Skin epidermis (tissue), 12 donors: Measurements from ENCODE around the gene CELF5.
"Not testable (repeated sequence)": the region's sequence is repeated elsewhere in the genome, so short reads cannot be mapped to it uniquely, and the experiment has no call there.

Experiments used
- H3K27ac ChIP-seq, 21 experiments: fragments of 200-600 bp; sonication (generic) in 11 of 21; one replicate each; pipeline ENCODE4 v1.5.0; 2020; ENCODE audit warnings: mild to moderate bottlenecking in 3 of 21, inconsistent platforms in 2 of 21, moderate library complexity in 2 of 21
- H3K4me3 ChIP-seq, 7 experiments: fragments of 200-600 bp; sonication (generic) in 2 of 7; one replicate each; pipeline ENCODE4 v1.5.0; 2020; ENCODE audit warnings: inconsistent platforms in 2 of 7, mild to moderate bottlenecking in 2 of 7, moderate library complexity in 1 of 7

The CELF5 gene

DNA sequence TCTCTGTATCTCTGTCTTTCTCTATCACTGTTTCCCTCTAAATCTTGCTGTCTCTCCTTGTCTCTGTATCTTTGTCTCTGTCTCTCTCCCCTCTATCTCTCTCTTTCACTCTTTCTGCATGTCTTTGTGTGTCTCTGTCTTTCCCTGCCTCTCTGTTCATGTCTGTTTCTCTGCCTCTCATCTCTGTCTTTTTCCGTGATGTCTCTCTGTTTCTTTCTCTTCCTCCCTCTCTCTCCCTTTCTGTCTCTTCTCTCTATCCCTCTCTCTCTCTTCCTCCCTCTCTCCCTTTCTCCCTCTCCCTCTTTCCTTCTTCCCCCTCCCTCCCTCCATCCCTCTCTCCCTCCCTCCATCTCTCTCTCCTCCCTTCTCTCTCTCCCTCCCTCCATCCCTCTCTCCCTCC, 85.3 kb downstream of the CELF5 start:
- Histone ChIP-seq H3K27ac (no peak overlapping the region), H3K4me3 (no peak overlapping the region)

DNA sequence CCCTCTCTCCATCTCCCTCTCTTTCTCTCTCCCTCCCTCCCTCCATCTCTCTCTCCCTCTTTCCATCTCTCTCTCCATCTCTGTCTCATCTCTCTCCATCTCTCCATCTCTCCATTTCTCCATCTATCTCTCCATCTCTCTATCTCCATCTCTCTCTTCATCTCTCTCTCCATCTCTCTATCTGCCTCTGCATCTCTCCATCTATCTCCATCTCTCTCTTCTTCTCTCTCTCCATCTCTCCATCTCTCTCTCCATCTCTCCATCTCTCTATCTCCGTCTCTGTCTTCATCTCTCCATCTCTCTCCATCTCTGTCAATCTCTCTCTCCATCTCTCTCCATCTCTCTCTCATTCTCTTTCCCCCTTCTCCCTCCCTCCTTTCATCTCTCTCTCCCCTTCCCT, 85.8 kb downstream of the CELF5 start:
- Histone ChIP-seq H3K4me3 (no peak overlapping the region), H3K27ac (no peak overlapping the region)

DNA sequence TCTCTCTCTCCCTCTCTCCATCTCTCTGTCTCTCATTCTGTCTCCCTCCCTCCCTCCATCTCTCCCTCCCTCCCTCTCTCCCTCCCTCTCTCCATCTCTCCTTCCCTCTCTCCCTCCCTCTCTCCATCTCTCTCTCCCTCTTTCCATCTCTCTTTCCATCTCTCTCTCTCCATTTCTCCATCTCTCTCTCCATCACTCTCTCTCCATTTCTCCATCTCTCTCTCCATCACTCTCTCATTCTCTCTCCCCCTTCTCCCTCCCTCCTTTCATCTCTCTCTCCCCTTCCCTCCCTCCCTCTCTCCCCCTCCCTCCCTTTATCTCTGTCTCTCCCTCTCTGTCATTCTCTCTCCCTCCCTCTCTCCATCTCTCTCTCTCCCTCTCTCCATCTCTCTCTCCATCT, 86.2 kb downstream of the CELF5 start:
- H3K27ac ChIP-seq, result no peak overlapping the region
- H3K4me3 ChIP-seq, result no peak overlapping the region

DNA sequence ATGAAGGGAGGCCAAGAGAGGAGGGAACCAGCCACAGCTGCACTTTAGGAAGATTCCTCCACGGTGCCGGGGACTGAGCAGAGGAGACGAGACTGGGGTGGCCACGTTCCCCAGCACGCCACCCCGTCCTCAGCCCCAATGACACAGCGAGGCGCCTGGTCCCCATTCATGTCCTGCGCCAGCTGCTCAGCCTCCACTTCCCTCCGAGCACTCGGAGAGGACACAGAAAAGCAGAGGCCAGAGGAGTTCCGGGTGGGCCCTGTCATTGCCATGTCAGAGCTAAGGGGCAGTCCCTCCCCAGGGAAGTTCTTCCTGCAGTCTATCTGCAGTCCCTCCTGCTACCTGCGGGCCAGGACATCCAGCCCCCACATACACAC, 88.7 kb downstream of the CELF5 start:
- H3K4me3 ChIP-seq, result no peak overlapping the region
- no peak overlapping the region for H3K27ac ChIP-seq

DNA sequence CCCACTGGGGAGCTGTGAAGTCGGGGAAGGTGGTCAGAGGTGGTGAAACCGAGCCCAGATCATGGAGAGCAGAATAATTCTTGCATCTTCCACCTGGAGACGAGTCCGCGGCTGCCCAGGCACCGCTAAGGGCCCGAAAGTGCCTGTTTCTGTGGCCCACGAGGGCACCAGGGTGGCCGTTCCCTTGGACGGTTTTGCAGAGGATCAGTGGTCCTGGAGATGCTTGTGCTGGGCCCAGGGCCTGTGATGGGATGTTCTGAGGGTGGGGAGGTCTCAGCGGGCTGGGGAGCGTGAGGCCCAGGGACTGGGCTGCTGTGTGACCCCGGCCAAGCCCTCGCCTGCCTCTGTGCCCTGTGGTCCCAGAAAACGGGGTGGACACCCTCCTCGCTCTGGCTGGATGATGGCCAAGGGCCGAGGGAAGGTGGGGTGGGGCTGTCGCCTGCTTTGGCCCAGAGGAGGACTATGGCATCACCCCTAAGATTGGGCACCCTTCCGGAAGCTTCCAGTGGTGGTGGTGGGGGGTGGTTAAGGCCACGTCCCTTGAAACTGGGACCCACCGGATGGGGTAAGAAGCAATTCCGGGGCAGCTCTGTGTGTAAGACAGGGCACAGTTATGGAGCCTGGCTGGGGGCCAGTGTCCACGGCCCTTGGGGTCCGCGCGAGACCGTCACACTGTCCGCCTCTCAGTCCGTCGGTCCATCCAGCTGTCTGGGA, 90.7 kb downstream of the CELF5 start:
- H3K27ac ChIP-seq, result no peak overlapping the region
- H3K4me3 ChIP-seq, result no peak overlapping the region

DNA sequence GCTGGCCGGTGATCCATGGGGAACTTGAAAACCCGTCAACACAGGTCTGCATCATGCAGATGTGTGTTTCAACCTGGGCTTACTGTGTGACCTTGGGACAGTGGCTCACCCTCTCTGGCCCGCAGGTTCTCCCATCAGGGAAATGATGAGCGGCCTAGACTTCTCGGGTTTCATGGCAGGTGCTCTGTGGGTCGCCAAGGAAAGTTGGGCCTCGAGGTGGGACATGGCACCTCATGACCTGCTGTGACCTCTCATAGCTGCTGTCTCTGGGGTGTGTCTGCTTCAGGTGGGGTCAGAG, 91.2 kb downstream of the CELF5 start:
- H3K4me3 ChIP-seq, result no peak overlapping the region
- H3K27ac ChIP-seq, result no peak overlapping the region

DNA sequence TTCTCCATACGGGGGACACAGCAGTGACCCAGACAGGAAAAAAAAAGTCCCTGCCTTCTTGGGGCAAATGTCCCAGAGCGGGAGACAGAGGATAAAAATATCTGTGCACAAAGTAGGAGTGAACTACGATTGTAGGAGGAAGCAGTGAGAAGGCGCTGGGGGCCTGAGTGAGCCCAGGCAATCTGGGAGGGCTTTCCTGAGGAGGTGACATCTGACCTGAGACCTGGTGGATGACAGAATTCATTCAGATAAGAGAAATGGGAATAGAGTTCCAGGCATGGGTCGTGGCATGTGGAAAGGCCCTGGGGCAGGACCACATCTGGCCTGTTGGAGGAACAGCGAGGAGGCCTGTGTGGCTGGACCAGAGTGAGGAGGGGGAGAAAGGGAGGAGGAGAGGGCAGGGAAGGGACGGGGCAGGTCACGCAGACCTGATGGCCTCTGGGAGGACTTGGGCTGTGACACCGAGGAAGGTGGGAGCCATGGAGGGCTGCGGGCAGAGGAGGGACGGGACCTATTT, 91.7 kb downstream of the CELF5 start:
- H3K4me3 ChIP-seq, result no peak overlapping the region

DNA sequence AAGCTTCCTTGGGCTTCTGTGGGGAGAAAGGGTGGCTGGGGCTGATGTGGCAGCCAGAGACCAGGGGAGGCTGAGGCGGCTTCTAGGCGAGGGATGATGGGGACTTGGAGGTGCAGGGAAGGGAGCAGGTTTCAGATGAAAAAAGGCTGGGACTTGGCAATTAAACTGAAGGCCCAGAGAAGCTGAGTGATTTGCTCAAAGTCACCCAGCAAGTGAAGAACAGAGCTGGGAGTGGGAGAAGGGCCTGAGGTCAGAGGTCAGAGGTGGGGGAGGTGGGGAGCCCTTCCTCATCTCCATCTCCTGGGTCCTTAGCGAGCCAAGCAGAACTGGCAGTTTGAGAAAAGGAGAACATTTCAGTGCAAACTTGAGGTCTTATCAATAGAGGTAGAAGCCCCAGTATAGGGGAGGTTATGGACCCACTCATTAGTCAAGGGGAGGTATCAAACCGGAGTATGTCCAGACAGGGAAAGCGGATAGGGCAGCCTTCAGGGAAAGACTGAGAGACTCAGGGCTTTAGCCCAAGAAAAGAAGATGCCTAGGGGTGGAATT, 92.3 kb downstream of the CELF5 start:
- no peak overlapping the region for H3K4me3 ChIP-seq
- no peak overlapping the region for H3K27ac ChIP-seq

More for the DNA sequence above, 91.7 kb downstream of the CELF5 start:
- H3K27ac ChIP-seq, result no peak overlapping the region

DNA sequence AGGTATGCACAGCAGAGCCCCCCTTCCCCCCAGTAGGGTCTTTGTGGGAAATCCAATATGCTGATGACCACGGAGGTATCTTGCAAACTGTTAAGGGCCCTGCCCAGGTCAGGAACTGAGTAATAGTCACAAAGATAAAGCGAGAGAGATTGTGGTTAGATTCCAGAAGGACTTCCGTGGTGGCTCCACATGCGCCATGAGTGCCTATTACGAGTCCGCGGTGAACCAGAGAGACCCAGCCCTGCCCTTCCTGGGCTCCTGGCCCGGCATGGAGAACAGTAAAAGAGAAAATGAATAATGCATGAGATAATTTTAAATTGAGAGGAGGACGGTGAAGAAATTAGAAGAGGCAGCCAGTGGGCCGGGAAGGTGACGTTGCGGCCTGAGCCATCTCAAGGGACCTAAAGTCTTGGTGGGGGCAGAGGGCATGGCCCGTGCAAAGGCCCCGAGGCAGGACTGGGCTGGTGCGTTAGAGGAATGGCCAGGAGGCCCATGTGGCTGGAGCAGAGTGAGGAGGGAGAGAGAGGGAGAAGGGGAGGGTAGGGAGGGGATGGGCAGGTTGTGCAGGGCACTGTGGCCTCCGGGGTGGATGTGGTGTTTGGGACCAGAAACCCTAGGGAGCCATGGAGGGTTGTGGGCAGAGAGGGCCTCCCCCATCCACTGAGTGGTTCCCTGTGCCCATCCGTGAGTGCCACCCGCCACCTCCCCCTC, 95.3 kb downstream of the CELF5 start:
- Histone ChIP-seq H3K4me3 (no peak overlapping the region), H3K27ac (no peak overlapping the region)

DNA sequence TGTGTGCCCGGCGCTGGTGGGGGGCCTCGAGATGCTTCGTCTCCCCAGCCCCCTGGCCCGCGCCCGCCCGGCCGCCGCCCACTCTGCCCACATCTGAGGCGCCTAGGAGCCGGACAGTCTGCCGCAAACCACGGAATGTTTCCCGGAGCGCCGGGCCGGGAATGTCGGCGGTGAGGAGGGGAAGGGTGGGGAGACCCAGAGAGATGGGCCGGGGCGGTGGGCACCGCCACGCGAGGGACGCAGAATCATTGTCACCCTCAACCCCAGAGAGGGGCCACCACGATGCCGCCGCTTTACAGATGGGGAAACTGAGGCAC, 95.9 kb downstream of the CELF5 start:
- Histone ChIP-seq H3K27ac (no peak overlapping the region), H3K4me3 (no peak overlapping the region)

DNA sequence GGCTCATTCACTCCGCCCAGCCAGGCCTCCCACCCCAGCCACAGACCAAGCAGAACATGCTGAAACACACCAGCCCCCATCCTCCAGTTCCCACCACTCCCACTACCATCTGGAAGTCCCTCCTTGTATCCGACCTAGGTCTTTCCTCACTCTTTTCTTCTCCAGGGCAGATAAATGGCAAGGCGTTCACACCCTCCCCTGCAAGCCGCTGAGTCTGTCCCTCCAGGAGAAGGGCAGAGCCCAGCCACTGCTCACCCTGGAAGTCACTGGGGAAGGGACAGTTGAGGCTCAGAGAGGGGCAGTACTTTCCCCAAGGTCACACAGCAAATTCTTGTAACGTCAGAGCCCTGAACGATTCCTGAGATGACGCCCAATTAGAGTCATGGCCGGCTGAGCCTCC, 96.4 kb downstream of the CELF5 start:
- Histone ChIP-seq H3K4me3 (no peak overlapping the region), H3K27ac (no peak overlapping the region)

DNA sequence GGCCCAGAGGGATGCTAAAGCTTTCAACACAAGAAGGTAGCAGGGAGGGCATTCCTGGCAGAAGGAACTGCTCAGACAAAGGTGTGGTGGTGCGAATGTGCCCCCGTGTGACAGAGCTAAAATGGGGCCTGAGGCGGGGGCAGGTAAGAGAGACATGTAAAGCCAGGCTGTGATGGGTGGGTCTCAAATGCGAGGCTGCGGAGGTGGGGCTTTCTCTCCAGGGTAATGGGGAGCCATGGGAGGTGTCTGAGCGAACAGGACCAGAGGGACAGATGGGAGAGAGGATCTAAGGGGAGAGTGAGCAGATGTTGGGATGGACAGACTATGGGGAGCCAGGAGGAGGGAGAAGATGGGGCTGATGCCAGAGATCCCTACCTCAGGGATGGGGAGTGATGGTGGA, 97.2 kb downstream of the CELF5 start:
- Histone ChIP-seq H3K4me3 (no peak overlapping the region), H3K27ac (no peak overlapping the region)

DNA sequence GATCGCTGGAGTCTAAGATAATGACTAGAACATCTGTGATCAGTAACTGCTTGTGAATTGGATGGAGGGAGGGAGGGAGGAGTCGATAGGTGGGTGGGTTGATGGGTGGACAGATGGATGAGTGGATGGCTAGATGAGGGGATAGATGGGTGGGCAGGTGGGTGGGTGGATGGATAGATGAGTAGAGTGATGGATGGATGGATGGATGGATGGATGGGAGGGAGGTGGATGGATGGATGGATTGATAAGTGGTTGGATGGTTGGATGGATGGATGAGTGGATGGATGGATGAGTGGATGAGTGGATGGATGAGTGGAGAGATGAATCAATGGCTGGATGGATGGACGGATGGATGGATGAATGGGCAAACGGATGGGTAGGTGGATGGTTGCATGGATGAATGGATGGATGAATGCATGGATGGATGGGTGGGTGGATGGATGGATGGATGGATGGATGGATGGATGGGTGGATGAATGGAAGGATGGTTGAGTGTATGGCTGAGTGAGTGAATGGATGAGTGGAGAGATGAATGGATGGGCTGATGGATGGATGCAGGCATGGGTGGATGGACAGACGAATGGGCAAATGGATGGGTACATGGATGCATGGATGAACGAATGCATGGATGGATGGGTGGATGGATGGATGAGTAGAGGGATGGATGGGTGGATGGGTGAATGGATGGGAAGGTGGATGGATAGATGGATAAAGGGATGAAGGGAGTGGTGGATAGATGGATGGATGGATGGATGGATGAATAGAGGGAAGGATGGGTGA, 97.9 kb downstream of the CELF5 start:
- no peak overlapping the region for H3K27ac ChIP-seq
- no peak overlapping the region for H3K4me3 ChIP-seq

DNA sequence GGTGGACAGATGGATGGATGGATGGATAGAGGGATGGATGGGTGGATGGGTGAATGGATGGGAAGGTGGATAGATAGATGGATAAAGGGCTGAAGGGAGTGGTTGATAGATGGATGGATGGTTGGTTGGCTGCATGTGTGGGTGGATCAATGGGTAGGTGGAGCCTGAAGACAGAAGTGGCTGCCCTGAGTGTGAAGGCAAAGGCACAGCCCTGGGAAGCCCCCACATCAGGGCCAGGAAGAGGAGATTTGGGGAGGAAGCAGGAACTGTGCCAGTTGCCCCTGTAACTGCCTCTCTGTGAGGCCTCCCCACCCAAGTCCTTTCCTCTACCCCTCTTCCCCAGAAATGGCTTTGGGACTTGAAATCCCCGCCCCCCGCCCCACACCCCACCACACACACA, 98.6 kb downstream of the CELF5 start:
- Histone ChIP-seq H3K4me3 (no peak overlapping the region), H3K27ac (no peak overlapping the region)

DNA sequence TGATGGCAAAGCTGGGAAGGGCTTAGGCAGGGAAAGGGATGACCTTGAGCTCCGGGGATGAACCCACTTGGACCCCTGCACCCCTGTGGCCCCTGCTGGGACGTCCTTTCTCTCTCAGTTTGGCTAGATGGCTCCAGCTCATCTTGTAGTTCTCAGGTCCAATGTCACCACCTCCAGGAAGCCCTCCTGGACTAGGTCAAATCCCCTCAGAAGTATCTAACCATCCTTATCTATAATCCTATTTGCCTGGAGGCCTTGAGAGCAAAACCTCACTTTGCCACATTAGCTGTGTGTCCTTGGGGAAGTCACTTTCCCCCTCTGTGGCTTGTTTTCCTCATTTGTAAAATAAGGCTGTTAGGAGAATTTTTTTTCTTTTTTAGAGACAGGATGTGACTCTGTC, 99.2 kb downstream of the CELF5 start:
- H3K4me3 ChIP-seq, result no peak overlapping the region
- no peak overlapping the region for H3K27ac ChIP-seq

DNA sequence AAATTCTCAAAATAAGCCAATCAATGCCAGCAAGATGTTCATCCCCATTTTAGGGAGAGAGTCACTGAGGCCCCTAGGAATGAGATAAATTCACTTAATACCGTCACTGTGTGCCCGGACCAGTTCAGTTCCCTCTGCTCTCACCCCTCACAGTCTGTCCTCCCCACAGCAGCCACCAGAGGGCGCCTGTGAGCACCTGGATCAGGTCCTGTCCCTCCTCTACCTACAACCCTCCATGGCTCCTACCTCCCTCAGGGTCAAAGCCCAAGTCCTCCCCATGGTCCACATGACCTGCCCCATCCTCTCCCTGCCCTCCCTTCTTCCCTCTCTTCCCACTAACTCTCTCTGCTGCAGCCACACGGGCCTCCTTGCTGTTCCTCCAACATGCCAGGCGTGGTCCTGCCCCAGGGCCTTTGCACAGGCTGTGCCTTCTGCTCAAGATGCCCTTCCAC, 100.0 kb downstream of the CELF5 start:
- Histone ChIP-seq H3K27ac (no peak overlapping the region), H3K4me3 (no peak overlapping the region)

DNA sequence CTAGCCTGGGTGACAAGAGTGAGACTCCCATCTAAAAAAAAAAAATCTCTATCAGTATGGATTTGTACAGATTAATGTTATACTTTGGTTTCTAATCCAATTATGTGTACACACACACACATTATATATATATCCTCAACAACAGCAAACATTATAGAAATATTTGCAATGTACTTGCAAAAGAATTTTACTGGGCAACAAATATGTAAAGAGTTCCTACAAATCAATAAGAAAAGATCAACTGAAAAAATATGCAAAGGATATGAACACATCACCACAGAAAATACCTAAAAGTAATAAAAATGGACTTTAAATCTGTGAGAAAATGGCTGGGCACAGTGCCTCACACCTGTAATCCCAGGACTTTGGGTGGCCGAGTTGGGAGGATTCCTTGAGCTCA, 101.0 kb downstream of the CELF5 start:
- H3K4me3 ChIP-seq, result no peak overlapping the region
- no peak overlapping the region for H3K27ac ChIP-seq

DNA sequence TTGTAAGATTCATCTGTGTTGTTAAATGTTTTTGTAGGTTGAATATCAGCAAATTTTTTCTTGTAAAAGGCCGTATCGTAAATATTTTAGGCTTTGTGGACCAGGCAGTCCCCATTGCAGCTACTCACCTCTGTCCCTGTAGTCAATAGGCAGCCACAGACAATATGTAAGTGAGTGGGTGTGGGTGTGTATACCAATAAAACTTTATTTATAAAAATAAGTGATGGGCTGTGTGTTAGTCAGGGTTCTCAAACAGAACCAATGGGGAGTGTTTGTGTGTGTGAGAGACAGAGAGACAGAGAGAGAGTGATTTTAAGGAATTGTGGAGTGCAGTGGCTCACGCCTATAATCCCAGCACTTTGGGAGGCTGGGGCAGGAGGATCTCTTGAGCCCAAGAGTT, 104.3 kb downstream of the CELF5 start:
- Histone ChIP-seq H3K4me3 (no peak overlapping the region), H3K27ac (no peak overlapping the region)

DNA sequence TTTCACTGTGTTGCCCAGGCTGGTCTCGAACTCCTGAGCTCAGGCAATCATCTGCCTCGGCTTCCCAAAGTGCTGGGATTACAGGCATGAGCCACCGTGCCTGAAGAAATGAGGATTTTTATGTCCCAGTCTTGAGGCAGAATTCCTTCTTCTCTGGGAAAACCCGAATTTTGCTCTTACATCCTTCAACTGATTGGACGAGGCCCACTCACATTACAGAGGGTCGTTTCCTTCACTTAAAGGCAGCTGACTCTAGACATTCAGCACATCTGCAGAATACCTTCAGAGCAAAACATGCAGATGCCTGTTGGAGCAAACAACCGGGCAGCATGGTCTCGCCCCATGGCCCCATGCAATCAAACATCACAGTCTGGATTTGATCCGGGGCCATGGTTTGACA, 105.6 kb downstream of the CELF5 start:
- Histone ChIP-seq H3K4me3 (no peak overlapping the region), H3K27ac (no peak overlapping the region)

DNA sequence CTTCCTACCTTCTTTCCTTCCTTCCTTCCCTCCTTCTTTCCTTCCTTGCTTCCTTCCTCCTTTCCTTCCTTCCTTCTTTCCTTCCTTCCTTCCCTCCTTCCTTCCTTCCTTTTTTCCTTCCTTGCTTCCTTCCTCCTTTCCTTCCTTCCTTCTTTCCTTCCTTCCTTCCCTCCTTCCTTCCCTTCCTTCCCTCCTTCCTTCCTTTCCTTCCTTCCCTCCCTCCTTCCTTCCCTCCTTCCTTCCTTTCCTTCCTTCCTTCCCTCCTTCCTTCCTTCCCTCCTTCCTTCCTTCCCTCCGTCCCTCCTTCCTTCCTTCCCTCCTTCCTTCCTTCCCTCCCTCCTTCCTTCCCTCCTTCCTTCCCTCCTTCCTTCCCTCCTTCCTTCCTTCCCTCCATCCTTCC, 107.8 kb downstream of the CELF5 start:
- not testable (repeated sequence) for H3K4me3 ChIP-seq, H3K27ac ChIP-seq
